Body of pancreas (tissue), 4 donors: Measurements from ENCODE around the gene PIP. TPM values are rescaled to one million over a fixed set of nuclear protein-coding genes. Genes with fewer than 3 reads are reported as not detected.

Source experiments
- ATAC-seq: fragments of 150-250 bp; one replicate; pipeline ENCODE4 v1.9.1; 2016
- DNase-seq, 4 donors: peaks; one replicate each; pipeline ENCODE4 v3.0.0-alpha.2; 2019
- H3K27ac ChIP-seq, 4 donors: fragments of 200-600 bp; sonication (generic); 1 replicate in 3 of 4; 2 replicates in 1 of 4; pipeline versions ENCODE4 v1.5.1 to v1.6.1; 2016 to 2019; ENCODE audit warnings: mild to moderate bottlenecking in 1 of 4, mixed read lengths in 1 of 4, moderate library complexity in 1 of 4
- H3K27me3 ChIP-seq, 2 donors: fragments of 200-600 bp; sonication (generic); one replicate each; pipeline ENCODE4 v1.6.0; 2016; ENCODE audit warnings: mild to moderate bottlenecking in 1 of 2
- H3K36me3 ChIP-seq, 2 donors: fragments of 200-600 bp; sonication (generic); replicated peaks in 1 of 2; 2 replicates each; pipeline ENCODE4 v1.5.1; 2016; ENCODE audit warnings: low read depth in 2 of 2; ENCODE audit not compliant: insufficient read depth in 1 of 2
- H3K4me1 ChIP-seq: fragments of 200-600 bp; sonication (generic); one replicate; pipeline ENCODE4 v1.6.0; 2016
- H3K4me3 ChIP-seq, 2 donors: fragments of 200-600 bp; sonication (generic); 1 replicate in 1 of 2; 2 replicates in 1 of 2; pipeline ENCODE4 v1.5.1; 2016 to 2019
- H3K9me3 ChIP-seq, 3 donors: fragments of 200-600 bp; sonication (generic); 1 replicate in 2 of 3; 2 replicates in 1 of 3; pipeline ENCODE4 v1.5.1; 2016
- POLR2A ChIP-seq, 3 donors: fragments of 450-650 bp; IDR thresholded peaks; one replicate each; pipeline ENCODE4 v1.6.1; 2016; ENCODE audit warnings: antibody characterized with exemption in 3 of 3, mild to moderate bottlenecking in 2 of 3
- WGBS, 2 donors: methylation state at CpG; one replicate each; pipeline ENCODE4 v1.1.5; 2017; 5-methylcytosine and 5-hydroxymethylcytosine counted together
- intact Hi-C: fragments of 100-400 bp; cut with DNase I; formaldehyde crosslinking; loops from one replicate; pipeline ENCODE4 v1.15.1; 2023
- total RNA-seq, 2 donors: library from RNA; depleted of rRNA; stranded (reverse); fragments of >200 nt; gene quantifications; one replicate each; pipeline ENCODE4 v1.1.0, GENCODE V29; 2016
- TF ChIP-seq, protein P1 (sequence below), 7 experiments: fragments of 450-650 bp in 4 of 7; fragments of 200-600 bp in 3 of 7; sonication (generic) in 3 of 7; IDR thresholded peaks; one replicate each; pipeline ENCODE4 v1.5.1; 2016 to 2019; ENCODE audit warnings: antibody characterized with exemption in 7 of 7

Gene PIP
- total RNA-seq, 2 donors from 2014 or later = not detected

DNA sequence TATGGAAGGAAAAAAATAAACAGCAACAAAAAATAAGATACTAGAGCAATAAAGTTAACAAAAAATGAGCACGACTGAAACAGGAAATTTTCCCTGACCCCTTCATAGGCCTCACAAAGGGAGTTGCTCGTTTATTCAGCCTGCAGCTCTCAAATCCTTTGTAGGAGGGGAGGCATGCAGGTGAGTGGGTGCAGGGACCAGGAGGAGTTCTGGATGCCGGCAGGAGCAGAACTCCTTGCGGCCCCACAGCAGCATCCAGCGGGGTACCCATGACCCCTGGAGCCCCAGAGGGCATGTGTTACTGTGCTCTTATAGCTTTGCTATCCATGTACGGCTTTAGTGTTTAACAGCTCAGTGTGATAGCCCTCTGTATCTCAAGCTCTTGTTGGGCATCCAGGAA lies 57.1 kb downstream of the PIP start:
- Histone ChIP-seq H3K27ac (no peak overlapping the region), H3K27me3 (no peaks in the 10 kb centered on the region), H3K9me3 (no peaks in the 10 kb centered on the region), H3K36me3 (no peaks in the 10 kb centered on the region), H3K4me3 (no peak overlapping the region), H3K4me1 (no peaks in the 10 kb centered on the region)
- DNase-seq (no peak), ATAC-seq (no peak)
- 82 to 84% methylated on average over 5 to 6 of the region's 6 CpGs for whole genome bisulfite sequencing, 2 donors
- no peak for TF ChIP-seq POLR2A (IDR thresholded peaks at IDR 0.05)
- TF ChIP-seq, protein P1, sequence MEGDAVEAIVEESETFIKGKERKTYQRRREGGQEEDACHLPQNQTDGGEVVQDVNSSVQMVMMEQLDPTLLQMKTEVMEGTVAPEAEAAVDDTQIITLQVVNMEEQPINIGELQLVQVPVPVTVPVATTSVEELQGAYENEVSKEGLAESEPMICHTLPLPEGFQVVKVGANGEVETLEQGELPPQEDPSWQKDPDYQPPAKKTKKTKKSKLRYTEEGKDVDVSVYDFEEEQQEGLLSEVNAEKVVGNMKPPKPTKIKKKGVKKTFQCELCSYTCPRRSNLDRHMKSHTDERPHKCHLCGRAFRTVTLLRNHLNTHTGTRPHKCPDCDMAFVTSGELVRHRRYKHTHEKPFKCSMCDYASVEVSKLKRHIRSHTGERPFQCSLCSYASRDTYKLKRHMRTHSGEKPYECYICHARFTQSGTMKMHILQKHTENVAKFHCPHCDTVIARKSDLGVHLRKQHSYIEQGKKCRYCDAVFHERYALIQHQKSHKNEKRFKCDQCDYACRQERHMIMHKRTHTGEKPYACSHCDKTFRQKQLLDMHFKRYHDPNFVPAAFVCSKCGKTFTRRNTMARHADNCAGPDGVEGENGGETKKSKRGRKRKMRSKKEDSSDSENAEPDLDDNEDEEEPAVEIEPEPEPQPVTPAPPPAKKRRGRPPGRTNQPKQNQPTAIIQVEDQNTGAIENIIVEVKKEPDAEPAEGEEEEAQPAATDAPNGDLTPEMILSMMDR (IDR thresholded peaks at IDR 0.05) = no peak
- intact Hi-C loops = no loop called here

Other genes starting within 250 kb of the PIP start
- 100 to 1,000 TPM in 1 of 2 donors, 10 to 100 TPM in 1; 61.7 to 110 TPM for gene TRPV6, start 246.3 kb upstream of the PIP start, total RNA-seq
- not detected for gene TRPV5, start 198.3 kb upstream of the PIP start, total RNA-seq
- gene LLCFC1, start 192.6 kb upstream of the PIP start, total RNA-seq = not detected
- under 1 TPM in 1 of 2 donors, not detected in 1; 0.33 TPM for gene KEL, start 169.7 kb upstream of the PIP start, total RNA-seq
- not detected for gene OR9A2, start 104.9 kb upstream of the PIP start, total RNA-seq
- not detected for gene OR6V1, start 79.7 kb upstream of the PIP start, total RNA-seq
- gene TAS2R39, start 51.3 kb downstream of the PIP start, total RNA-seq = not detected
- gene TAS2R40, start 90.0 kb downstream of the PIP start, total RNA-seq = not detected
- 100 to 1,000 TPM in 1 of 2 donors, 10 to 100 TPM in 1; 75.8 to 109 TPM for gene GSTK1, start 131.4 kb downstream of the PIP start, total RNA-seq
- gene TMEM139, start 152.9 kb downstream of the PIP start, total RNA-seq = 10 to 100 TPM; 13.2 to 23.9 TPM
- 1 to 10 TPM; 4.6 to 9.3 TPM for gene CASP2, start 156.3 kb downstream of the PIP start, total RNA-seq
- not detected for gene CLCN1, start 184.0 kb downstream of the PIP start, total RNA-seq
- under 1 TPM in 1 of 2 donors, not detected in 1; 0.26 TPM for gene FAM131B, start 230.6 kb downstream of the PIP start, total RNA-seq
- 10 to 100 TPM; 40.2 to 60.6 TPM for gene ZYX, start 249.3 kb downstream of the PIP start, total RNA-seq